Left ventricle myocardium inferior (tissue), 1 donor: ENCODE results near the gene SLC2A13. TPM values are rescaled to one million over a fixed set of nuclear protein-coding genes. Genes with fewer than 3 reads are reported as not detected.

Source experiments
- DNase-seq: peaks from one replicate; pipeline ENCODE4 v3.0.0-alpha.2; 2020
- H3K27ac ChIP-seq: fragments of 200-600 bp; replicated peaks from 2 replicates; pipeline ENCODE4 v1.8.0; 2021
- H3K27me3 ChIP-seq: fragments of 200-600 bp; 2 replicates; pipeline ENCODE4 v1.8.0; 2021; ENCODE audit warnings: low read depth
- H3K36me3 ChIP-seq: fragments of 200-600 bp; 2 replicates; pipeline ENCODE4 v1.8.0; 2021
- H3K4me1 ChIP-seq: fragments of 200-600 bp; 2 replicates; pipeline ENCODE4 v1.8.0; 2021
- H3K4me3 ChIP-seq: fragments of 200-600 bp; 2 replicates; pipeline ENCODE4 v1.8.0; 2021; ENCODE audit warnings: mild to moderate bottlenecking, moderate library complexity
- H3K9me3 ChIP-seq: fragments of 200-600 bp; replicated peaks from 2 replicates; pipeline ENCODE4 v1.8.0; 2021
- CTCF ChIP-seq: fragments of 200-600 bp; IDR thresholded peaks from 2 replicates; pipeline ENCODE4 v1.8.0; 2021; ENCODE audit warnings: antibody characterized with exemption, mild to moderate bottlenecking, borderline replicate concordance
- intact Hi-C: fragments of 100-400 bp; cut with micrococcal nuclease; formaldehyde crosslinking; loops from one replicate; pipeline ENCODE4 v1.11.0; 2022
- total RNA-seq: library from RNA; stranded (reverse); fragmentation: NEBNext Ultra II Directional; extraction: Animal tissue kit (Norgen Biotek cat#: 25700); gene quantifications from one replicate; pipeline ENCODE4 v1.2.1, GENCODE V29; 2021
- donor health status: DM: no; HTN: yes; CAD: no; lungs with severe emphysema.

SLC2A13 gene
- total RNA-seq, 1 donor from 2014 or later = 5.5 TPM

GRCh38 chr12:40107803-40108620 is 2.1 kb upstream of the SLC2A13 start:
- Histone ChIP-seq H3K9me3 (no peaks in the 10 kb centered on the region), H3K36me3 (no peaks in the 10 kb centered on the region), H3K27me3 (no peaks in the 10 kb centered on the region), H3K4me3 (no peak overlapping the region), H3K27ac (no peak overlapping the region), H3K4me1 (peaks cover 39% of the 10 kb centered on the region)
- DNase-seq = no peak
- intact Hi-C loops = loop anchor here (1.0 to 10.0 kb wide), 2 partner anchors 96 to 343 kb away; no protein-coding TSS in a partner anchor
- peak; percentile 8 for TF ChIP-seq CTCF

DNA sequence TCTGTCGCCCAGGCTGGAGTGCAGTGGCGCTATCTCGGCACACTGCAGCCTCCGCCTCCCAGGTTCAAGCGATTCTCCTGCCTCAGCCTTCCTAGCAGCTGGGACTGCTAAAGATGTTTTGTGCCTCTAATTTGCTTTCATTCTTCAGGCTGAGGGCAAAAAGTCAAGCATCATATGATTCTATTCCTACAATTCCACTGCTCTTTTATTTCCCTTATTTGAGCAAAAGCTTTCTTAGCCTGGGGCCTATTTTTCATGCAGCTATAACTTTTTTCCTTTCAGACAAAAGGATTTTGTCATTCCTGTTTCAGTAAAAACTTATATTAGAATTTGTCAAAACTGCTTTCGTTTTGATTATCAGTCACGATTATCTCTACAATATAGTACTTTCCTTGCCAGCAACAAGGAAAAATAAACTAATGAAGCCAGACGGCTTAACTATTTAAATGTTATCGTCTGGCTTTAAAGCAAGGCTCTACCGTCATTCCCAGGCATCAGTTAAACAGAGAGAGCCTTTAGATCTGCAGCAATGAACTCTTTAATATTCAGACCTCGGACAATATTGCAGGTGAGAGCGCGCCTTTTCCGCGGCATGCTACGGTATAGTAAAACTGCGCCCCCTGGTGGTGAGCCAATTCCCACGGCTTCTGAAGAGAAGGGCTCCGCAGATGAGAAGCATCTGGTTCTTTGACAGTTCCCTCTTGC is 1.4 kb upstream of the SLC2A13 start:
- intact Hi-C loops = loop anchor here (1.0 to 10.0 kb wide), 2 partner anchors 95 to 342 kb away; no protein-coding TSS in a partner anchor
- Histone ChIP-seq H3K4me3 (peak overlapping the region; percentile 89), H3K27me3 (no peaks in the 10 kb centered on the region), H3K36me3 (no peaks in the 10 kb centered on the region), H3K9me3 (no peaks in the 10 kb centered on the region), H3K27ac (peak overlapping the region; percentile 90), H3K4me1 (peaks cover 47% of the 10 kb centered on the region)
- TF ChIP-seq CTCF = peak; percentile 94
- DNase-seq = peak; percentile 91

DNA sequence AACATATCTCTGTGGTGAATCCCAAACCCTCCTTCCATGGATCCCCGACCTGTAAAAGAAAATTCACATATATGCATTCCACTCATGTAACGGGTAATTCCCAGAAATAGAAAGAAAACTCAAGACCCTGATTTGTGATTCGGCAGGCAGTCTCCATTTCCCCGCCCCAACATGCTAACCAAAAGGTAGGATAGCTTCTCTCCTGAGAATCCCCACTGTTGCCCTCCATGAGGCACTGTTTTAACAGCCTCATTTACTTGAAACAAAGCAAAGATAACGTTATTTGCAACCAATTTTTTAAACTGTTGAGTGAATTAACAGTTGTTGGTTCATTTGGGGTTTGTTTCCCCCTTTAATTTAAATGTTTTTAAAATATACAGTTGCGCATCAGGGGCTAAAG is 774 bp upstream of the SLC2A13 start:
- no peaks in the 10 kb centered on the region for H3K9me3 ChIP-seq
- intact Hi-C loops = loop anchor here (1.0 to 10.0 kb wide), 2 partner anchors 94 to 342 kb away; no protein-coding TSS in a partner anchor
- H3K4me1 ChIP-seq = peaks cover 48% of the 10 kb centered on the region
- TF ChIP-seq CTCF = no peak
- DNase-seq = no peak
- no peaks in the 10 kb centered on the region for H3K27me3 ChIP-seq
- peak overlapping the region; percentile 89 for H3K4me3 ChIP-seq
- H3K36me3 ChIP-seq = no peaks in the 10 kb centered on the region
- peak overlapping the region; percentile 90 for H3K27ac ChIP-seq

- Histone ChIP-seq H3K4me3 (peak overlapping the region; percentile 89), H3K36me3 (no peaks in the 10 kb centered on the region), H3K9me3 (no peaks in the 10 kb centered on the region), H3K27me3 (no peaks in the 10 kb centered on the region), H3K4me1 (peaks cover 48% of the 10 kb centered on the region), H3K27ac (peak overlapping the region; percentile 90)
- DNase-seq = no peak
- TF ChIP-seq CTCF = no peak
- intact Hi-C loops = loop anchor here (10.0 kb wide), 1 partner anchor 341 kb away; no protein-coding TSS in a partner anchor
These were observed 287 bp upstream of the SLC2A13 start for GRCh38 chr12:40106202-40106533.

GRCh38 chr12:40105265-40105514 is 691 bp downstream of the SLC2A13 start:
- peak; percentile 61 for DNase-seq
- Histone ChIP-seq H3K27me3 (no peaks in the 10 kb centered on the region), H3K9me3 (no peaks in the 10 kb centered on the region), H3K4me3 (peak overlapping the region; percentile 89), H3K36me3 (no peaks in the 10 kb centered on the region), H3K27ac (peak overlapping the region; percentile 90), H3K4me1 (peaks cover 48% of the 10 kb centered on the region)
- TF ChIP-seq CTCF = no peak
- intact Hi-C loops = loop anchor here (10.0 kb wide), 1 partner anchor 340 kb away; no protein-coding TSS in a partner anchor
